Measurements from ENCODE around the gene RGR.

RGR gene

DNA sequence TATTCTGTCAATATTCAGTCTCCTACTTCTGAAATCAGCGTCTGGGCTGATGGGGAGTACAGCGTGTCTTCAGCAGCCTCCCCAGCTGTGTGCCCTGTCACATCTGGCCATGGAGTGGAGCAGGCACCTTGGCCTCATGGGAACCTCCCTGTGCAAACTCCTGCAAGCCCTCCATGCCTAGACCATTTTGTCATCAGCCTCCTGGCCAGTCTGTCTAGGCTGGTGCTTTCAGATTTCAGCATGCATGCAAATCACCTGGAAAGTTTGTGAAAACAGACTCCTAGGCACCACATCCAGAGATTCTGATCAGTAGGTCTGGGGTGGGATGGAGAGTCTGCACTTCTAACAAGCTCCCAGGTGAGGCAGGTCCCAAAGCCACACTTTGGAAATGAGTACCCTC is 57.4 kb downstream of the RGR start:
- no peak for DNase-seq

DNA sequence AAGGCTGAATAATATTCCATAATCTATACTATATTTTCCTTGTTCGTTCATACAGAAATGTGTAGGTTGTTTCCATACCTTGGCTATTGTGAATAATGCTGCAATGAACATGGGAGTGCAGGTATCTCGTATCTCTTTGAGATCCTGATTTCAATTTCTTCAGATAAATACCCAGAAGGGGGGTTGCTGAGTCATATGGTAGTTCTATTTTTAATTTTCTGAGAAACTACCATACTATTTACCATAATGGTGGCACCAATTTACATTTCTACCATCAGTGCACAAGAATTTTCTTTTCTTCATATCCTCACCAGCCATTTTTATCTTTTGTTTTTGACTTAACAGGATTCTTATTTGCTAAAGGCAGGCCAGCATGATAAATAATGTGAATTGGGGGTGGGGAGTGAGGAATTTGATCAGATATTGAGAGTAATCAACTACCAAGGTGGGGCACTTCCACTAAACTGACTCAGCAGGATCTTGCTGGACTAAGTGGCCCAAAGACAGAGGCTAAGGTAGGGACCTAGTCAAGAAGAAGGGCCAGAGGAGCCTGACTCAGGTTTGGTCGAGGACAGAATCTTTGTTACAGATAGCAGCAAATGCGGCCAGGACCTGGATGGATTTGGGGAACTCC is 62.0 kb downstream of the RGR start:
- no peak for DNase-seq

DNA sequence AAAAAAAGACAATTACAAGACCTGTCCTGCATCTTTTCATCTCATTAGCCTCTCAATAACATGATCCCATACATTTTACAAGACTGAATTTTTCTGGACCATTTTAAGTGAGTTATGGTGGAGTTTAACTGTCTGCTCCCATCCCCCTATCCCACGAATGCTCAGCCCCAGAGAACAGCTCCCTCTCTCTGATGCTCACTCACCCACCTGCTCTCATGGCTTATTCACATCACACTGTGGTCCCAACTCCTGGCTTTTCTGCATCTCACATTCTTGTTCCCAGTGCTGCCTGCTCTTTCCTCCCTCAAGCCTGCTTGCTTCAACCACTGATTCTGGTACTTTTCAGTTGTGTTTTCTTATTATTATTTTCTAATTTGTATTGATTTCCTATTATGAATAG is 63.2 kb downstream of the RGR start:
- DNase-seq: no peak

DNA sequence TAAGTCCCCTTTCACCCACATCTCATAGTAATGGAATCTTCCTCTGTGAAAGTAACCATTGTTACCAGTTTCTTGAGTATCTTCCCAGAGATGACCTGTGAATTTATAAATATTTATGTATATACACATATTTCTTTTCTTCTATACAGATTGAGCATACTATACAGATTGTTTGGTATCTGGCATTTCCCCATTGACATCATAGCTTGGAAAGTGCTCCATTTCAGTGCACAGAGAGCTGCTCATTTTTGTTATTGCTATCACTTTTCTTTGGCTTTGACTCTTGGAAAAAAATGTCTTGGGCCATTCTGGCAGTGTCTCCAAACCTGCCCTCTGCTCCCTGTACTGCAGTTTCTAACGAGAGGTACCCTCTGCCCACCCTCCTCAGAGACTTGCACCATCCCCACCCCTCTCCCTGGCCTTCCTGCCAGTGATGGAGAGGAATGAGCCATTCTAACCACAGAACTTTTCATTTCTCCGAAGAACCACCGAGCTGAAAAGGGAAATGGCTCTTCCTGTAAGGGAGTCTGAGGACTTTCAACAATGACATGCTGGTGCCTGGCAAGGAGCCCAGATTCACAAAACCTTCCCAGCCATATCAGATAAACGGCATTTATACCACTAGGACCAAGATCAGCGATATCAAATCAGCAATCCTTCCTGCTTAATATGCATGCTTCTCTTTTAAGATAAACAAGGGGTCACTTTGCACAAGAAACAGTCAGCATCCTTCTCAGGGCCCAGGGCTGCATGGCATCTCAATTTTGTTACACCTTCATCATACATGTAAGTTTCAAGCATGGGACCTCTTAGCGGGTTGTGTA is 63.8 kb downstream of the RGR start:
- DNase-seq: no peak
